Mesodermal cell (in vitro differentiated cells): ENCODE data around the gene AURKAIP1.
A peak's percentile ranks its signal among the peaks of the same experiment; 100 is the strongest.
"Not testable (repeated sequence)": the region's sequence is repeated elsewhere in the genome, so short reads cannot be mapped to it uniquely, and the experiment has no call there.

Experiments used
- H3K27ac ChIP-seq: 2 replicates; pipeline ENCODE4 v1.7.0; 2013; ENCODE audit warnings: mild to moderate bottlenecking, low read depth, low read length, moderate library complexity; ENCODE audit not compliant: severe bottlenecking
- H3K36me3 ChIP-seq: 2 replicates; pipeline ENCODE4 v1.7.1; 2013; ENCODE audit warnings: mild to moderate bottlenecking, low read length, moderate library complexity; ENCODE audit not compliant: control insufficient read depth, insufficient read depth
- H3K4me1 ChIP-seq: one replicate; pipeline ENCODE4 v1.7.1; 2013; ENCODE audit warnings: mild to moderate bottlenecking, low read length; ENCODE audit not compliant: insufficient read depth, control insufficient read depth, poor library complexity, severe bottlenecking
- H3K4me3 ChIP-seq: 2 replicates; pipeline ENCODE4 v1.7.0; 2013; ENCODE audit warnings: low read length, control low read depth, mild to moderate bottlenecking; ENCODE audit not compliant: insufficient read depth, poor library complexity, severe bottlenecking; ENCODE audit errors: extremely low read depth
- H3K9me3 ChIP-seq: 2 replicates; pipeline ENCODE4 v1.7.1; 2013; ENCODE audit warnings: mild to moderate bottlenecking, low read length, moderate library complexity; ENCODE audit not compliant: control insufficient read depth
- WGBS, 2 experiments: methylation state at CpG; one replicate each; pipeline ENCODE4 v1.1.5; 2013; ENCODE audit warnings: missing lambda C conversion rate in 2 of 2; ENCODE audit not compliant: insufficient coverage in 2 of 2; 5-methylcytosine and 5-hydroxymethylcytosine counted together

AURKAIP1 gene

DNA sequence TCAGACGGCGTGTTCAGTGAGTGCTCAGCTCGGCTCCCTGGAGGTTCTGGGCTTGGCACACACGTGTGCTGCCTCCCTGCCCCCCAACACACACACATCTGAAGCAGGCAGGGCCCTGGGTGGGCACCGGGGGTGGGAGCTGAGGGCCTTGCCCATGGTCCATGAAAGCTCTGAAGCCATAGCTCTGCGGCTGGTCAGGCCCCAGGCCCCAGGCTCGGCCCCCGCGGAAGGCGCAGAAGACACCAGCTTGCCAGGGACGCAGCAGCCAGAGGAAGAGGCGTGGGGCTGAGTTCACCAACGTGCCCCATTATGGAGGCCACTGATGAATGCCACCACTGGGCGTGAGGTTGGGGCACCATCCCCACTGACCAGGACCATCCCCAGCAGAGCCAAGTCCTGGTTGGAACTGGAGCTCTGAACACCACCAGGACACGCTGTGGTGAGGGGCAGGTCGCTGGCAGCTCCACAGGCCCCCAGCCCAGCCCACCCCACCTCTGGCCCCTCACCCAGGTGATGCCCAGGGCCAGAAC, 4.2 kb downstream of the AURKAIP1 start:
- no peak overlapping the region for H3K4me3 ChIP-seq
- no peak overlapping the region for H3K27ac ChIP-seq
- H3K9me3 ChIP-seq, result peaks cover 16% of the 10 kb centered on the region
- WGBS, 2 experiments, result 95 to 96% methylated on average over 13 of the region's 16 CpGs
- H3K36me3 ChIP-seq, result peaks cover 22% of the 10 kb centered on the region
- peaks cover 4% of the 10 kb centered on the region for H3K4me1 ChIP-seq

DNA sequence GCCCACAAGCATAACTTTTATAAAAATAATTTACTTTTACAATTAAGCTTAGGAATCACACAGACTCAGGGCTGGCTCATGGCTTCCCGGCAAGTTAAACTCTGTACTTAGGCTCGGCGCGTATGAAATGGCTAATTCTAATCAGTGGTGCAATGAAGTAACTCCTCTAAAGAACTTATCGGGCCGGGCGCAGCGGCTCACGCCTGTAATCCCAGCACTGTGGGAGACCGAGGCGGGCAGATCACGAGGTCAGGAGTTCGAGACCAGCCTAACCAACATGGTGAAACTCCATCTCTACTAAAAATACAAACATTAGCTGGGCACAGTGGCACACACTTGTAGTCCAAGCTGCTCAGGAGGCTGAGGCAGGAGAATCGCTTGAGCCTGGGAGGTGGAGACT, 4.9 kb downstream of the AURKAIP1 start:
- Histone ChIP-seq H3K9me3 (peaks cover 17% of the 10 kb centered on the region), H3K36me3 (peaks cover 22% of the 10 kb centered on the region)
- H3K27ac ChIP-seq, H3K4me1 ChIP-seq, H3K4me3 ChIP-seq: not testable (repeated sequence)
- 90 to 93% methylated on average over 9 to 13 of the region's 14 CpGs for WGBS, 2 experiments

DNA sequence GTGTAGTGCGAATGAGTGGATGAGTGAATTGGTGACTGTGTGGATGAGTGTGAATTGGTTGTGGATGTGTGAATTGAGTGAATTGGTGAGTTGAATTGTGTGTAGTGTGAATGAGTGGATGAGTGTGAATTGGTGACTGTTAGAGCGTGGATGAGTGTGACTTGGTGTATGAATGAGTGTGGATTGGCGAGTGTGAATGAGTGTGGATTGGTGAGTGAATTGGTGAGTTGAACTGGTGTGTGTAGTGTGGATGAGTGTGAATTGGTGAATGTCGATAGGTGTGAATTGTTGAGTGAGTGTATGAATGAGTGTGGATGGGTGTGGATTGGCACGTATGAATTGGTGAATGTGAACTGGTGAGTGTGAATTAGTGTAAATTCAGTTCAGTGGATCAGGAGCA, 7.7 kb downstream of the AURKAIP1 start:
- WGBS, 2 experiments, result 89 to 93% methylated on average over 5 of the region's 5 CpGs
- no peak overlapping the region for H3K4me3 ChIP-seq
- peaks cover 9% of the 10 kb centered on the region for H3K36me3 ChIP-seq

DNA sequence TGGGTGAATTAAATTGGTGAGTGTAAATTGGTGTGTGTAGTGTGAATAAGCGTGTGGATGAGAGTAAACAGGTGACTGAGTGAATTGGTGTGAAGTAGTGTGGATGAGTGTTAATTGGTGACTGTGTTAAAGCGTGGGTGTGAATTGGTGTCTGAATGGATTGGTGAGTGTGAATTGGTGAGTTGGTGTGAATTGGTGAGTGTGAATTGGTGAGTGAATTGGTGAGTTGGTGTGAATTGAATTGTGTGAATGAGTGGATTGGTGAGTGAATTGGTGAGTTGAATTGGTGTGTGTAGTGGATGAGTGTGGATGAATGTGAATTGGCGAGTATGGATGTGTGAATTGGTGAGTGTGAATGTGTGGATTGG, 8.3 kb downstream of the AURKAIP1 start:
- H3K4me3 ChIP-seq, result no peak overlapping the region
- H3K4me1 ChIP-seq, result peaks cover 3% of the 10 kb centered on the region
- H3K9me3 ChIP-seq, result peaks cover 17% of the 10 kb centered on the region
- peaks cover 7% of the 10 kb centered on the region for H3K36me3 ChIP-seq
- WGBS, 2 experiments, result 93 to 95% methylated on average over 3 of the region's 3 CpGs
- H3K27ac ChIP-seq, result no peak overlapping the region

More for the DNA sequence above, 7.7 kb downstream of the AURKAIP1 start:
- Histone ChIP-seq H3K27ac (no peak overlapping the region), H3K9me3 (peaks cover 17% of the 10 kb centered on the region), H3K4me1 (no peaks in the 10 kb centered on the region)

DNA sequence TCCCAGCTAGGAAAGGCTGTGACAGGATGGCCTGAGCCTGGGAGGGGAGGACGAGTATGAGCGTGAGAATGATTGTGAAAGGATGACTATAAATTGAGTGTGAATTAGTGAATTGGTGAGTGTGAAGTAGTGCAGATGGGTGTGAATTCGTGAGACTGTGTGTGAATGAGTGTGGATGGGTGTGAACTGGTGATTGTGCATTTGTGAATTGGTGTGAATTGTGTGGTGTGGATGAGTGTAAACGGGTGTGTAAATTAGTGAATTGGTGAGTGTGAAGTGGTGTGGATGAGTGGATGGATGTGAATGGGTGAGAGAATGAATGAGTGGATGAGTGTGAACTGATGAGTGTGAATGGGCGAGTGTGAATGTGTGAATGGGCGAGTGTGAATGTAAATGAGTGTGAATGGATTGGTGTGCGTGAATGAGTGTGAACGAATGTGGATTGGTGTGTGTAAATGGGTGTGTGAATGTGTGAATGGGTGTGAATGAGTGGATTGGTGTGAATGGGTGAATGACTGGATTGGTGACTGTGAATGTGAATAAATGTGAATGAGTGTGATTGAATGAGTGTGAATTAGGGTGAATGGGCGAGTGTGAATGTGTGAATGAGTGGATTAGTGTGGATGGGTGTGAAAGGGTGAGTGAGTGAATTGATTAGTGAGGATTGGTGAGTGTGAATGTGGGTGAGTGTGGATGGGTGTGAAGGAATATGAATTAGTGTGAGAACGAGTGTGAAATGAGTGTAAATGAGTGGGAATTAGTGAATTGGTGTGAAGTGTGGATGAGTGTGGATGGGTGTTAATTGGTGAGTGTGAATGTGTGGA, 8.9 kb downstream of the AURKAIP1 start:
- Histone ChIP-seq H3K9me3 (peaks cover 17% of the 10 kb centered on the region), H3K27ac (no peak overlapping the region), H3K36me3 (peaks cover 5% of the 10 kb centered on the region), H3K4me1 (peaks cover 9% of the 10 kb centered on the region), H3K4me3 (no peak overlapping the region)
- 77 to 84% methylated on average over 10 of the region's 10 CpGs for WGBS, 2 experiments

DNA sequence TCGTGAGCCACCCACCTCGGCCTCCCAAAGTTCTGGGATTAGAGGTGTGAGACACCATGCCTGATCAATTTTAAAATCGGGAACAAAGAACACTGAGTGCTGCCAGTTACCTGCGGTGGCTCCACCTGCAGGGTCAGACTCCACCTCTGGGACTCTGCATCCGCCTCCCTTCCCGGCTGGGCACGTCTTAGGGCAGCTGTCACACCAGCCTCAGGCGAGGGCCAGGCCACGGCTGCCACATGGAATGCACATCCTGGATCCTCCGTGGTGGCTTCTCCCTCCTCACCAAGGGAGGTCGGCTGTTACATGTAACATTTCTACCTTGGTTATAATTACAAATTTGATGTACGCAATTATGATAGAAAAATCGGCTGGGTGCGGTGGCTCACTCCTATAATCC, 10.7 kb downstream of the AURKAIP1 start:
- Histone ChIP-seq H3K4me1 (peaks cover 26% of the 10 kb centered on the region), H3K4me3 (no peak overlapping the region), H3K27ac (no peak overlapping the region), H3K9me3 (peaks cover 17% of the 10 kb centered on the region), H3K36me3 (no peaks in the 10 kb centered on the region)
- WGBS, 2 experiments, result 88 to 90% methylated on average over 8 to 10 of the region's 14 CpGs

DNA sequence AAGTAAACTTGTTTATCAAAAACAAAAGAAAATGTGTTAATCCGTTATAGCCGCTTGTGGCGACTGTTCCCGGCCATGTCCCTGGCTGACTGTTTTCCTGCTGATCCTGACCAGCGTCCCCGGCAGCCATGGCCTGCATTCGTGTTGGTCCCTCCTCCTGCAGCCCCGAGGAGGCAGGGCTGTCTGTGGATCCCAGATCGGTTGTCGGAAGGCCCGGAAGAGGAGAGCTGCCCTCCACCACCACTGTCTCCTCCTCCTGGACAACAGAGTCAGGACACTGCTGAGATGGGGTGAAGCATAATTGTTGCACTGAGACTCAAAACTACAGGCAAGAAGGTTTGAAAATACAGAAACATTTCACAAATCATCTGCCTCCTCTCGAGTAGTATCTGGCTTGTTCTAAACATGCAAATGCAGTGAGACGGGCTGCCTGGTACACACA, 13.0 kb downstream of the AURKAIP1 start:
- 40 to 42% methylated on average over 8 to 9 of the region's 13 CpGs for WGBS, 2 experiments

DNA sequence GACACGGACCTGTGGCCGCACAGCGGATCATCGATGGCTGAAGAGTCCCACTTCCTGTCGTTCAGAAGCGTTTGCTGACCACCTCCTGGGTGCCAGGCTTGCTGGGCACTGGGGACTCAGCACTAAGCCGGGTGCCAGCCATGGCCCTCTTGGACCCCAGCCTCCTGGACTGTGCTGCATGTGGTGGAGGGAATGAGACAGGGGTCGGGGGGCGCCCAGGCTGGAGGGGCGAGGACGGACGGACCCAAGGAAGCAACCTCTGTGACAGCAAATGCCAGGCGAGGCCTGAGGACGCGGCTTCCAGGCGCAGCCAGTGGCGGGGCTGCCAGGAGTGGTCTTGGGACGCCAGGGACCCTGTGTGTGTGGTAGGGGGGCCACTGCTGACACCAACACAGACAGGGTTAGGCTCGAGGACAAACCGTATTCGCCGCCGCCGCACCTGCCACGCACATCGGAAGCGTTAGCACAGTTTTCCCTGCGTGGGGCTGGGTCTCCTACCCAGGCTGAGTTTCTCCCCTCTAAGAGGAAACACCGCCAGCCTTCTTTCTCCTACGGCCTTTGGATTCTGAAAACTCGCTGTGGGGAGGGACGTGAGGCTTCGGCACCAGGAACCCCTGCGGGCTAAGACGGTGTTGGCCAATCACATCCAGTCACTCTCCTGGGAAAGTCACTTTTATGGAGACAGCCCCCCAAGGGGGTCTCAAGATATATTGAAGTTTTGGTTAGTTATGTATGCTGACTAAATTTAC, 13.6 kb downstream of the AURKAIP1 start:
- WGBS, 2 experiments, result 80 to 88% methylated on average over 24 to 30 of the region's 35 CpGs
- no peak overlapping the region for H3K4me3 ChIP-seq
- H3K9me3 ChIP-seq, result peaks cover 7% of the 10 kb centered on the region
- H3K27ac ChIP-seq, result peak overlapping the region; percentile 97
- no peaks in the 10 kb centered on the region for H3K36me3 ChIP-seq
- peaks cover 34% of the 10 kb centered on the region for H3K4me1 ChIP-seq

More for the DNA sequence above, 13.0 kb downstream of the AURKAIP1 start:
- peaks cover 31% of the 10 kb centered on the region for H3K4me1 ChIP-seq
- no peaks in the 10 kb centered on the region for H3K36me3 ChIP-seq
- H3K4me3 ChIP-seq, result no peak overlapping the region
- H3K27ac ChIP-seq, result peak overlapping the region; percentile 97
- peaks cover 13% of the 10 kb centered on the region for H3K9me3 ChIP-seq

DNA sequence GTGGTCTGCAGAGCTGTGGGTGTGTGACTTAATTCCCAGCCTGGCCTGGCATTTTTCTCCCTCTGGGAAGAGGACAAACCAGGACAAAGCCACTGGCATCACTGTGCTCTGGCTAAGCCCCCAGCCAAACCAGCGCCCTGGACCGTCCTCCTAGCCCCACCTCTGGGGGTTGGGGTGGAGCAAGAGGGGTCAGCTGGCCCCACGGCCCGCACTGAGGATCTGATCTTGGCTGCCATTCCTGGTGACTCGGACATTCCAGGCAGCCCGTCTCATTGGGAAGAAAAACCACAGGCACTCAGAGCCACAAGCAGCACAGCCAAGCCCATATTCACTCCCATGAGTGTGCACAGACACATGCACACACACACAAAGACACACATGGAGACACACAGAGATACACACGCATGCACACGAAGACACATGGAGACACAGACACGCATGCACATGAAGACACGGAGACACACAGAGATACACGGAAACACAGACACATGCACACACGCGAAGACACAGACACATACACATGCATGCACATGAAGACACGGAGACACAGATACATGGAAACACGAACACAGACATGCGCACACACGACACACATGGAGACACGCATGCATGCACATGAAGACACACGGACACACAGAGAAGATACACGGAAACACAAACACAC, 14.4 kb downstream of the AURKAIP1 start:
- Histone ChIP-seq H3K36me3 (no peaks in the 10 kb centered on the region), H3K9me3 (no peaks in the 10 kb centered on the region), H3K4me3 (no peak overlapping the region), H3K27ac (peak overlapping the region; percentile 97), H3K4me1 (peaks cover 39% of the 10 kb centered on the region)
- 62 to 68% methylated on average over 17 to 19 of the region's 20 CpGs for WGBS, 2 experiments

DNA sequence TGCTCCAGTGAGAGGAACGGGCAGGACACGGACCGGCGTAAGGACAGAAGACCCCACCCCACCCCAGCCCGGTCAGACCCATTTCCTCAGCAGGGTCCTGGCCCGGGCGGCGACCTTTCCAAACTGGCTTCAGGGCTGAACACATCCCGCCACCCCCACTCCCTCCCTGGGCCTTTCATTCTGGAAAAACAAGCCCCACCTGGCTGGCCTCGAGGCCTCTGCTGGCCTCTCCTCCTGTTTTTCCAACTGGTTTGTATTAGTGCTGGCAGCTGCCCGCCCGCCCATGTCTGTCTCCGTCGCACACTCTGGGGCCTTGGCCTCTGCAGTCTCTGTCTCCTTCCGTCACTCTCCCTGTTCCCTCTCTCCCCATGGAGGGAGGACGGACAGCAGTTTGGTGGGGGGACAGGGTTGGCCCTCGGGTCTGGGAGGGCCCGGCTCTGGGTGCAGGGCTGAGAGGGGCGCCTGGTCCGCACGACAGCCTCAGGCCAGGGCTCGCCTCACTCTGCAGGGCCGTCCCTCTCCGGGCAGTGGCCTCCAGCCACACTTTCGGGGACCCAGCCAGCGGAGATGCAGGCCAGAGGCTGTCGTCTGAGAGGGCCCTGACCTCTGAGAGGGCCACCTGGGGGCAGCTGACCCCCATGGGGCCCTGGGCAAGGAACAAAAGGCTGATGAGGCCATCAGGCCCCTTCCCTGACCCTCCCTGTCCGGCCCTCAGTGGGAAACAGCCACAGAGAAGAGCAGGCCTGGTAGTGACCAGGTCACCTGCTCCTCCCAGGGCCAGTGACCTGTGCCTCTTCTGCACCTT, 15.1 kb downstream of the AURKAIP1 start:
- Histone ChIP-seq H3K27ac (peak overlapping the region; percentile 97), H3K4me3 (no peak overlapping the region), H3K36me3 (no peaks in the 10 kb centered on the region), H3K4me1 (peaks cover 39% of the 10 kb centered on the region), H3K9me3 (no peaks in the 10 kb centered on the region)
- whole genome bisulfite sequencing, 2 experiments, result 79 to 80% methylated on average over 16 to 26 of the region's 28 CpGs
